OCI-LY3 (cell line): Measurements from ENCODE around the gene NUP155.
"Not testable (repeated sequence)": the region's sequence is repeated elsewhere in the genome, so short reads cannot be mapped to it uniquely, and the experiment has no call there.

Experiments
- H2AFZ ChIP-seq: fragments of 200-600, 300-600 bp; shearing (Covaris generic); 2 replicates; pipeline ENCODE4 v1.6.0; 2014; ENCODE audit warnings: antibody characterized with exemption, low read depth, low read length
- H3K27ac ChIP-seq: fragments of 200-600, 300-600 bp; sonication (generic); 2 replicates; pipeline ENCODE4 v1.5.1; 2014; ENCODE audit warnings: mild to moderate bottlenecking, low read length, moderate library complexity, mixed read lengths
- H3K27me3 ChIP-seq: fragments of 200-600, 300-600 bp; sonication (generic); 2 replicates; pipeline ENCODE4 v1.6.1; 2014; ENCODE audit warnings: low read depth, low read length, mixed read lengths
- H3K36me3 ChIP-seq: fragments of 200-600, 300-600 bp; sonication (generic); replicated peaks from 2 replicates; pipeline ENCODE3; 2014; ENCODE audit warnings: low read depth, low read length, mixed read lengths
- H3K4me1 ChIP-seq: fragments of 300-600, 200-600 bp; sonication (generic); 2 replicates; pipeline ENCODE4 v1.6.1; 2014; ENCODE audit warnings: low read length, mixed read lengths
- H3K4me2 ChIP-seq: fragments of 200-600, 300-600 bp; sonication (generic); 2 replicates; pipeline ENCODE4 v1.6.1; 2014; ENCODE audit warnings: low read length, mixed read lengths
- H3K4me3 ChIP-seq: fragments of 300-600, 200-600 bp; sonication (generic); 2 replicates; pipeline ENCODE4 v1.5.1; 2014; ENCODE audit warnings: antibody characterized with exemption, mild to moderate bottlenecking, low read length, moderate library complexity
- H3K79me2 ChIP-seq: fragments of 300-600, 200-600 bp; shearing (Covaris generic); 2 replicates; pipeline ENCODE4 v1.6.1; 2014; ENCODE audit warnings: mild to moderate bottlenecking, low read length, mixed read lengths
- H3K9ac ChIP-seq: fragments of 300-600, 200-600 bp; shearing (Covaris generic); 2 replicates; pipeline ENCODE4 v1.6.0; 2014; ENCODE audit warnings: mild to moderate bottlenecking, low read length, moderate library complexity
- H3K9me3 ChIP-seq: fragments of 200-600, 300-600 bp; shearing (Covaris generic); 2 replicates; pipeline ENCODE4 v1.6.1; 2014; ENCODE audit warnings: low read length, mixed read lengths; ENCODE audit not compliant: insufficient read depth
- H4K20me1 ChIP-seq: fragments of 200-600, 300-600 bp; sonication (generic); 2 replicates; pipeline ENCODE4 v1.6.1; 2016; ENCODE audit warnings: low read length, mixed read lengths; ENCODE audit not compliant: insufficient read depth
- EZH2phosphoT487 ChIP-seq: fragments of 200-600 bp; shearing (Covaris generic); IDR thresholded peaks from 2 replicates; pipeline ENCODE4 v1.6.1; 2018; ENCODE audit warnings: antibody characterized with exemption, mixed run types, low read depth
- TF ChIP-seq, protein P1 (sequence below): fragments of 200-600, 300-600 bp; sonication (generic); IDR thresholded peaks from 2 replicates; pipeline ENCODE4 v1.5.1; 2014; ENCODE audit warnings: antibody characterized with exemption, low read length, low read depth

NUP155 gene

DNA sequence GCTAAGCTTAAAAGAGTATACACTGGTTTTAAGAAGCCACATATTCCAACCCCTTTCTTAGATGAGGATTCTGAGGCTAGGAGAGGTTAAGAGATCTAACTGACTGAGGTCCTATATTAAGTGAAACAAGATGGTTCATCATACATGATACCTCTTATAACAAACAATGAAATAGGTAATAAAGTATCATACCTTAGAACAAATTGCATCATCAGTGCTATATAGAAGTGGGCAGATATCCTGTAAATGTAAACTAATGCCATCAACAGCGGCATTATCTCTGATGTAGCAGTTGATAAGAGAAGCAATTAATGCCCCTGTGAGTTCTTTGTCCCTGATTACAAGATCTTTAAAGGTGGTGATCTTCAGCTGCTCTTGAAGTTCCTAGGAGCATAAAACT lies 60.5 kb downstream of the NUP155 start:
- peaks cover 16% of the 10 kb centered on the region for H3K36me3 ChIP-seq

DNA sequence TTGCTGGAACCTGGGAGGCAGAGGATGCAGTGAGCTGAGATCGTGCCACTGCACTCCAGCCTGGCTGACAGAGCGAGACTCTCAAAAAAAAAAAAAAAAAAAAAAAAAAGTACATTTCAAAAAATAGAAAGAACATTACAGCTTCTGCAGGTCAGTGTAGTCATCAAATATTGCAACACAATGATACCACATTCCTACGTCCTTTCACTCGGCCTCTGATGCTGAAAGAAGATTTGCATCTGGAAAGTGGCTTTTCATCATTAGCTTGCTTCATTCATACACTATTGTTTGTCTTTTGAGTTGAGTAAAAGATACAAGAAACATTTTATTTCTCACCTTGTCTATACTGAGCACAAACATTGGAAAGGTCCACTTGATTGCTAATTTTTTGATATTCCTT lies 62.1 kb downstream of the NUP155 start:
- H2AFZ ChIP-seq = no peak overlapping the region
- H3K27me3 ChIP-seq = no peaks in the 10 kb centered on the region
- no peaks in the 10 kb centered on the region for H3K4me1 ChIP-seq
- H3K9ac ChIP-seq = no peak overlapping the region
- TF ChIP-seq EZH2phosphoT487 = no peak
- TF ChIP-seq, protein P1, sequence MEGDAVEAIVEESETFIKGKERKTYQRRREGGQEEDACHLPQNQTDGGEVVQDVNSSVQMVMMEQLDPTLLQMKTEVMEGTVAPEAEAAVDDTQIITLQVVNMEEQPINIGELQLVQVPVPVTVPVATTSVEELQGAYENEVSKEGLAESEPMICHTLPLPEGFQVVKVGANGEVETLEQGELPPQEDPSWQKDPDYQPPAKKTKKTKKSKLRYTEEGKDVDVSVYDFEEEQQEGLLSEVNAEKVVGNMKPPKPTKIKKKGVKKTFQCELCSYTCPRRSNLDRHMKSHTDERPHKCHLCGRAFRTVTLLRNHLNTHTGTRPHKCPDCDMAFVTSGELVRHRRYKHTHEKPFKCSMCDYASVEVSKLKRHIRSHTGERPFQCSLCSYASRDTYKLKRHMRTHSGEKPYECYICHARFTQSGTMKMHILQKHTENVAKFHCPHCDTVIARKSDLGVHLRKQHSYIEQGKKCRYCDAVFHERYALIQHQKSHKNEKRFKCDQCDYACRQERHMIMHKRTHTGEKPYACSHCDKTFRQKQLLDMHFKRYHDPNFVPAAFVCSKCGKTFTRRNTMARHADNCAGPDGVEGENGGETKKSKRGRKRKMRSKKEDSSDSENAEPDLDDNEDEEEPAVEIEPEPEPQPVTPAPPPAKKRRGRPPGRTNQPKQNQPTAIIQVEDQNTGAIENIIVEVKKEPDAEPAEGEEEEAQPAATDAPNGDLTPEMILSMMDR = no peak
- peaks cover 21% of the 10 kb centered on the region for H3K36me3 ChIP-seq
- no peak overlapping the region for H3K4me2 ChIP-seq
- H3K79me2 ChIP-seq = no peaks in the 10 kb centered on the region
- no peaks in the 10 kb centered on the region for H3K9me3 ChIP-seq
- H3K27ac ChIP-seq = no peak overlapping the region
- H4K20me1 ChIP-seq = no peaks in the 10 kb centered on the region
- H3K4me3 ChIP-seq = no peak overlapping the region

More for the DNA sequence above, 60.5 kb downstream of the NUP155 start:
- no peaks in the 10 kb centered on the region for H3K27me3 ChIP-seq
- H3K27ac ChIP-seq = no peak overlapping the region
- no peaks in the 10 kb centered on the region for H3K4me1 ChIP-seq
- TF ChIP-seq EZH2phosphoT487 = no peak
- TF ChIP-seq, protein P1 = no peak
- H4K20me1 ChIP-seq = no peaks in the 10 kb centered on the region
- no peaks in the 10 kb centered on the region for H3K9me3 ChIP-seq
- no peaks in the 10 kb centered on the region for H3K79me2 ChIP-seq
- no peak overlapping the region for H3K4me3 ChIP-seq
- no peak overlapping the region for H3K9ac ChIP-seq
- no peak overlapping the region for H2AFZ ChIP-seq
- H3K4me2 ChIP-seq = no peak overlapping the region

DNA sequence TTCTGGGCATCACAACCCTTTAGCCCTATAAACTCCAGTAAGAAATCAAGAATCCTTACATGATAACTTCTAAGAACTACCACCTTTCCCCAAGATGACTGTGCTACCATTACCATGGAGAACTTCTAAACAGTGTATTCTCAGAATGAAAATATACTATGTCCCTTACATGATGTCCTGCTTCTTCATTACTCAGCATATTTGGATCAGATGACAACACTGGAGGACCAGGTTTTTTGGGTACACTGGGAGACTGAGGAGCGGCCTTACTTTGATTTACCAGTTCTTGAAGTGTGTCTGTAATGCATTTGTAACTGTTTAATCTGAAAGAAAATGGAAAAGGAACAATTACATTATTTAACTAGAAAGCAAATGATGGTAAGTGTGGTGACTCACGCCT lies 66.0 kb downstream of the NUP155 start:
- no peak for TF ChIP-seq EZH2phosphoT487
- TF ChIP-seq, protein P1 = no peak
- Histone ChIP-seq H3K27me3 (no peaks in the 10 kb centered on the region), H3K79me2 (no peaks in the 10 kb centered on the region), H3K4me1 (no peaks in the 10 kb centered on the region), H4K20me1 (no peaks in the 10 kb centered on the region), H3K9ac (no peak overlapping the region), H3K4me3 (no peak overlapping the region), H3K4me2 (no peak overlapping the region), H3K36me3 (peaks cover 29% of the 10 kb centered on the region), H3K27ac (no peak overlapping the region), H2AFZ (no peak overlapping the region), H3K9me3 (no peaks in the 10 kb centered on the region)

DNA sequence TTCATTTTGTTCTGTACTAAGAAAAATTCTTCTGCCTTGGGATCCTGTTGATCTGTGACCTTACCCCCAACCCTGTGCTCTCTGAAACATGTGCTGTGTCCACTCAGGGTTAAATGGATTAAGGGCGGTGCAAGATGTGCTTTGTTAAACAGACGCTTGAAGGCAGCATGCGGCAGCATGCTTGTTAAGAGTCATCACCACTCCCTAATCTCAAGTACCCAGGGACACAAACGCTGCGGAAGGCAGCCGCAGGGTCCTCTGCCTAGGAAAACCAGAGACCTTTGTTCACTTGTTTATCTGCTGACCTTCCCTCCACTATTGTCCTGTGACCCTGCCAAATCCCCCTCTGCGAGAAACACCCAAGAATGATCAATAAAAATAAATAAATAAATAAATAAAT lies 74.6 kb downstream of the NUP155 start:
- not testable (repeated sequence) for H3K4me1 ChIP-seq, H3K4me2 ChIP-seq, H3K27ac ChIP-seq, H2AFZ ChIP-seq, H4K20me1 ChIP-seq, H3K9me3 ChIP-seq, H3K9ac ChIP-seq, H3K79me2 ChIP-seq, H3K4me3 ChIP-seq, H3K27me3 ChIP-seq
- H3K36me3 ChIP-seq = peaks cover 31% of the 10 kb centered on the region
